ENCODE results near the gene MAPK10.

GRCh38 chr4:86058621-86059020, 301.2 kb downstream of the MAPK10 start:
- TF ChIP-seq POLR2AphosphoS5 (IDR thresholded peaks at IDR 0.05; ENCODE audit: borderline replicate concordance, low read depth, low read length), result no peak
- no peak for TF ChIP-seq EZH2 (IDR thresholded peaks at IDR 0.05)
- no peak for TF ChIP-seq FOXP2 (optimal IDR thresholded peaks at IDR 0.05; ENCODE audit: control extremely low read depth, extremely low read length, insufficient read depth)

Data from SK-N-MC (cell line).